EL (cell line): Measurements from ENCODE around the gene AQP5.

Experiments used
- DNase-seq: peaks from one replicate; pipeline ENCODE4 v3.0.0-alpha.2; 2016

Gene AQP5

DNA sequence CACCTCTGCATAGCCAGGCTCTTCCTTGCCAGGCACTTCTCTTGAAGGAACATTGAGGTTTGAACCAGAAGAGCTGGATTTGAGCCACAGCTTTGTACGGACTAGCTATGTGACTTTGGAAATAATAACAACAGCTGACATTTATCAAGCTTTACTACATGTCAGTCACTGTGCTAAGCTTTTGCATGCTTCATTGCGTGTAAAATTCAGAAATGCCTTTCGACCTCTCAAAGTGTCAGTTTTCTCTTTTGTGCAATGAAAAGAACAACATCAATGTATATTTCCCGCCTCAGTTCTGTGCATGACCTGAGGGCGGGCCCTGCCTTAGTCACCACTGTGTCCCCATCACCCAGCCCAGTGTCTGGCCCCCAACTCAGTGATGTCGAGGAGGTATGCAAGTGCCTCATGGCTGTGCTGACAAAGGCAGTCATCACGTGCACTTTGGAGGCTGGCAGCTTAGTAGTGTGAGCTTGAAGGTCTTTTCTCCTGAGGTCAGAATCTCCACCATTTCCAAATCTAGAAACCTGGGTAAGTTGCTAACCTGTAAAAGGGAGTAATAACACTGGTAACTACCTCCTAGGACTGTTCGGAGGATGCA, 29.0 kb upstream of the AQP5 start:
- no peak for DNase-seq

DNA sequence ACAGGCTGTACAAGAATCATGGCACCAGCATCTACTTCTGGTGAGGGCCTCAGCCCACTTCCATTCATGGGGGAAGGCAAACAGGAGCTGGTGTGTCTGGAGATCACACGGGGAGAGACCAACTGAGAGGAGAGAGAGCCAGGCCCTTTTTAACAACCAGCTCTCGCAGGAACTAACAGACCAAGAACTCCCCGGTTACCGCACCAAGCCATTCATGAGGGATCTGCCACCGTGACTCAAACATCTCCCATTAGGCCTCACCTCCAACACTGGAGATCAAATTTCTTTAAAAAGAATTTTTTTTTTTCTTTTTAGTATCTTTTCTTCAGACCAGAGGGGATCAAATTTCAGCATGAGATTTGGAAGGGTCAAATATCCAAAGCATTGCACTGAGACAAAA, 27.9 kb upstream of the AQP5 start:
- no peak for DNase-seq

- no peak for DNase-seq
These were observed 27.2 kb upstream of the AQP5 start for GRCh38 chr12:49934505-49934904.

GRCh38 chr12:49936925-49937324, 24.7 kb upstream of the AQP5 start:
- no peak for DNase-seq

DNA sequence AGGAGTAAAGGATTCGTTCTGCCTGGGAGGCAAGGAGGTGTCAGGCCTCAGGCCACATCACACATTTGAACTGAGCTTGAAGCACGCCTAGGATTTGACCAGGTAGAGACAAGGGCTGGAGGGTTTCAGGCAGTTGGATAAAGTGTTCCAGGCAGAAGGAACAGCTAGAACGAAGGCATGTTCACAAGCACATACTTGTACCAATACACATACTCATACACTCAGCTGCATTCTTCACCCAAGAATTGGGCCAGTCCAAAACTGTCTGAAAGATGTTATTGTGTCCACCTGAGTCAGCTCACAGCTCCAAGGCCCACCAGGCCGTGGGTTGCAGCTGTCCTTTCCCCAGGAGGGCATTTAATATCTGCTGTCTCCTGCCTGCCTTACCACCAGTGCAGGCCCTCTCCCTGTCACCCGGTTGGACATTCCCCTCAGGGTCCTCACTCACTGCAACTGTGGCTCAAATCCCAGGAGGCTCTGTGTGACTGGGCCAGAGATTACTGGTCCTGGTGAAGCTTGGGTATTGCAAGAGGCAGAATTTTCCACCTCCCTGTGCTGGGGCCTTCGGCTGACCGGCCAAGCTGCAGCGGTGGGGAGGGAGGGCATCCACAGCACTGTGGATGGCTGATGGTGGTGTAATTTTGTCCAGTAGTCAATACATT, 23.9 kb upstream of the AQP5 start:
- no peak for DNase-seq

DNA sequence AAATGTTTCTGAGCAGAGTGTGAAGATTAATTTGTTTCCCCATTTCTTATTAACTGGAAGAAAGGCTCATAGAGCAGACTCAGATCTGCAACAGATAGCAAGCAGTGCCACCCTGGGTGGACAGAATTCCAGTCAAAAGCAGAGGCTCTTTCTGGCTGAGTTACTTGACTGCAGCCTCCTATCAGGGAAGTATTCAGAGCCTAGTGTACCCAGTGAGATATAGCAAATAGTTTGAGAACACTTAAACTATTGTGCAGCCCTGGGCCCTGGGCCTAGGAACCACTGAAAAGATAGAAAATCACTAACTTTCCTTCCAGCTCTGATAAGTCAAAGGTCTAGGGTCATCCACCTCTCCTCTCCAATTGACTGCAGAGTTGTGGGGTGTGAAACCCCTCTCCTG, 22.4 kb upstream of the AQP5 start:
- no peak for DNase-seq

- DNase-seq, result no peak
These were observed 22.0 kb upstream of the AQP5 start for GRCh38 chr12:49939707-49940106.

GRCh38 chr12:49941556-49942511, 19.8 kb upstream of the AQP5 start:
- no peak for DNase-seq

- DNase-seq, result no peak
These were observed 19.2 kb upstream of the AQP5 start for GRCh38 chr12:49942512-49942893.

DNA sequence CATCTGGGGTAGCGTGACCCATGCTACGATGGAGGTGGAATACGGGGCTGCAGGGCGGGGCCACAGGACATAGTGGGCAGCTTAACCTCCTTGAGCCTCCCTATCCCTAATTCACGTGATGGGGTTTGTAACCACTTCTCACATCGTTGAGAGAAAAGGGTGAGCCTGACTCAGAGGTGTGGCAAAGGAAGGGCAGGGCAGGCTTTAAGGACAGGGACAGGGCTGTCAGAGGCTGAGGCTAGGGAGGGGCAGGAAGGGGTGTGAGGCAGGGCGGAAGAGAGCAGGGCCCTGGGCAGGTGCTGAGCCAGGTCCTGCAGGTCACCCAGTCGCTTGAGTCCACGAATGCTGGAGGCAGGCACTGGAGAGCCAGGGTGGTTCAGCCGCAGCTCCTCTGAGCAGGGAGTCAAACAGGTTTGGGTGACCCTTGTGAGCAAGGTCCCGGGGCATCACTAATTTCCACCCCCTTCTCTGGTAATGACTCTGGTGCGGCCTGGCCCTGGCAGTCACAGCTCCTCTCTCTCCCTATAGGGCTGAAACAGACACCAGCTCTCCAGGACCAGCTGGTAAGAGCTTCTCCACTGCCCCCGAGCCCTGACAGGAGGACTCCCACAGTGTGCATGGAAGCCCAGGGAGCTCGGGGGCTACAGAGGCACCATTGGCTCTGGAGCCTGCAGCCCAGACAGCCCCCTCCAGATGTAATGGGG, 18.6 kb upstream of the AQP5 start:
- DNase-seq, result no peak

DNA sequence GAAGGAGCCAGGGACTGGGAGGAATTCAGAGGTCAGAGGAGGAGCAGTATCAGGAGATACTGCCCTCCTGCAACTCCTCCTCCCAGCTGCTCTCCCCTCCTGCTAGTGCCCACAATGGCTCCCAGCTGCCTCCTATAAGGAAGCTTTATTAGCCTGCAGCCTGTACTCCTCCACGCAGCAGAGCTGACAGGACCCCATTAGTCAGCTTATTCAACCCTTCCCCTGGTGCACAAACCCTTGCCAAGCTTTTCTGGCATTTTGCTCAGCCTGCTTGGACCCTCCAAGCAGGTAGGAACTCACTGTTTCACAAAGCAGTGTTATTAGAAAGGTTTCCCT, 18.1 kb upstream of the AQP5 start:
- DNase-seq, result no peak

DNA sequence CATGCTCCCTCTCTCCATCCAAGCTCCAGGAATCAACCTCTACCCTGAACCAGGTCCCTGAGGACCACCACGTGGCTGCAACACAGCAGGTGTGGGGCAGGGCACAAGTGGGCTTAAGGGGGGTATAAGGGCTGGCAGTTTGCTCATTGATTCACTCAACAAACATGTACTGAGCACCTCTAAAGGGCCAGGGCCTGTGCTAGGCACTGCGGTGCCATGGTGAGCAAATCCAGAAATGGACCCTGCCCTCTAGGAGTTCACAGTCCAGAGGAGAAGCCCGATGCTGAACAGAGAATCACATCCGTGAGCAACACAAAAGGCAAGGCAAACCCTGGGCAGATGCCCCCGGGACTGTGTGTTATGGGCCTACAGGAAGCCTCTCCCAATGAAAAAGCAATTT, 17.6 kb upstream of the AQP5 start:
- no peak for DNase-seq

DNA sequence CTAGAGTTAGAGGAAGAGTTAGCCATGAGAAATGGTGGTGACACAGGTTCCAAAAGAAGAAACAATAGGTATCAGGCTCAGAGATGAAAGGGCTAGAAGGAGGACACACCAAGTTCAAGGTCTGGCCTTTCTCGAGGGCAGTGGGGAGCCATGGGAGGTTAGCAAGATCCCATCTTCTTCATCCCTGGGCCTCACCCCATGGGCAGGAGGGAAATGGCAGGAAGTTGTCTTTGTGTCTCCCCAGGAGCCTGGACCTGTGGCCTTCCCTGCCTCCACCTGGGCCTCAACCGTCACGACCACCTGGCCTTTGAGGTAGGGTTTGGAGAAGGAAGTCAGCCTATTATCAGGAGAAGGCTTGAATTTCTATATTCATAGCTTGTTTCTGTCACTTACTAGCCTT, 17.0 kb upstream of the AQP5 start:
- DNase-seq, result no peak

- DNase-seq, result peak; percentile 85
These were observed 16.1 kb upstream of the AQP5 start for GRCh38 chr12:49945394-49946080.

- DNase-seq, result no peak
These were observed 15.6 kb upstream of the AQP5 start for GRCh38 chr12:49946086-49946485.

DNA sequence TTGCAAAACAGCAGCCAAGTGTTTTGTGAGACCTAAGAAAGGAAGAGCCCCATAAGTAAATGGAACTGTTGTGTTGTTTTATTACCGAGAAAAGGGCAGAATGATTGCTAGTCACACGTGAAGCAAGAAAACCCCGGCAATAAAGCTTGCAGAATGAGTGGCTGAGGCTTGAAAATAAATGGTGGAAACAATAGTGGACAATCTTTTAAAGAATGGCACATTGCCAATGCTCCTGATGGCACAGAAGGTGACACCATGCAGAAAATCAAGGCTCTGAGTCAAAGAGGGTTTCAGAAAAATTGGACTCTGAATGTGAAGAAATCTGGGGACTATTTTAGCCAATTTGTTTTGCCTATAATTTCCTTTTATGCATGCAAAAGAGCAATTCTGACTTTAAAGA, 15.2 kb upstream of the AQP5 start:
- DNase-seq, result no peak

GRCh38 chr12:49947593-49948226, 14.0 kb upstream of the AQP5 start:
- no peak for DNase-seq

GRCh38 chr12:49948866-49949845, 12.5 kb upstream of the AQP5 start:
- DNase-seq, result no peak

- no peak for DNase-seq
These were observed 11.8 kb upstream of the AQP5 start for GRCh38 chr12:49949866-49950265.

DNA sequence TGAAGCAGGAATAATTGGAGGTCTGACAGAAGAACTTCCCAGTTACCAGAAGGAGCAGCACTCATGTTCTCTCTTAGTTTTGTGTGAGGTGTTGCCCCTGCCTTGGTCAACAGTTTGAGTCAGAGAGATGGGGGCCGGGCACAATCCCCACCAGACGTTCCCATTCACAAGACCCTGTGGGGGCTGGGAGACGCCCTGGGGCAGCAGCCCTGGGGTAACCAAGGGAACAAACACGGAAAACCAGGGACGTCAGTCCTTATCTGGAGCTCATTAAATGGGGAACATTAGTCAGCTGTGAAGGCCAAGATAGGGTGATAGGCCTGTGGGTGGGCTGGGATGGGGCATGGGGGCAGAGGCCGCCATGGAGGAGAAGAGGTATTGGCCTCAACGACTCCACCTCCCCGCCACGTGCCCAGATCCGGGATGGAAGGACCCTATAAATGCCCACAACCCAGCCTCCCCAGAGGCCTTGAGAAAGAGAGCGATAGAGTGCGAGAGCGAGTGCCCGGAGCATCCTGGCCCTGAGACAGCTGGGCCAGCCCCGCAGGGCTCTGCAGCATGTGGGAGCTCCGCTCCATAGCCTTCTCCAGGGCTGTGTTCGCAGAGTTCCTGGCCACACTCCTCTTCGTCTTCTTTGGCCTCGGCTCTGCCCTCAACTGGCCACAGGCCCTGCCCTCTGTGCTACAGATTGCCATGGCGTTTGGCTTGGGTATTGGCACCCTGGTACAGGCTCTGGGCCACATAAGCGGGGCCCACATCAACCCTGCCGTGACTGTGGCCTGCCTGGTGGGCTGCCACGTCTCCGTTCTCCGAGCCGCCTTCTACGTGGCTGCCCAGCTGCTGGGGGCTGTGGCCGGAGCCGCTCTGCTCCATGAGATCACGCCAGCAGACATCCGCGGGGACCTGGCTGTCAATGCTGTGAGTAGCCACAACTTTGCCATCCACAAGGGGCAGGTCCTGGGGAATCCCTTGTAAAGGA, 11.1 kb upstream of the AQP5 start, which contains the start of gene AQP2:
Gene AQP2, plus strand, starts transcription at position 465 of the 979 bp plus-strand sequence. Its CDS starts 94 bp downstream, at position 559.
- DNase-seq, result no peak
